HCT116 (cell line): ENCODE measurements around the gene TMEM60. TPM values are rescaled to one million over a fixed set of nuclear protein-coding genes. Genes with fewer than 3 reads are reported as not detected.

Source experiments
- ATAC-seq: fragments of 200-7000 bp; cut with Tn5 transposase; 2 replicates; pipeline ENCODE4 v1.9.1; 2020; ENCODE audit warnings: mild to moderate bottlenecking, moderate library complexity
- BruUV-seq: library from RNA; stranded (reverse); fragments of 400-500 nt; replicated peaks from 2 replicates; lab custom pipeline; 2021; lab: Mats Ljungman, UMichigan
- CTCF ChIA-PET: fragments of 300-600 bp; sonication (Branson Sonifier 250); formaldehyde crosslinking; loops from one replicate; lab custom pipeline; 2021; ENCODE audit warnings: antibody characterized with exemption; lab: Charles Lee
- POLR2A ChIA-PET: fragments of 300-600, 350-600 bp; sonication (Branson Sonifier 250); formaldehyde crosslinking; loops from one replicate; lab custom pipeline; 2021; ENCODE audit warnings: antibody characterized with exemption; lab: Charles Lee
- RAD21 ChIA-PET, 2 experiments: fragments of 300-600 bp; sonication (Branson Sonifier 250); formaldehyde crosslinking; loops; one replicate each; lab custom pipeline; 2023; ENCODE audit warnings: low total read pairs in 2 of 2; ENCODE audit not compliant: uncharacterized antibody in 2 of 2, unreplicated experiment in 2 of 2, low non-redundant PET in 1 of 2; lab: Charles Lee
- DNase-seq: peaks from one replicate; pipeline ENCODE4 v3.0.0-alpha.2; 2010; ENCODE audit warnings: low read depth, low spot score
- H2AFZ ChIP-seq: fragments of 200-600 bp; shearing (Covaris generic), sonication (generic); 2 replicates; pipeline ENCODE4 v1.6.1; 2017; ENCODE audit warnings: low read depth, mixed run types, mixed read lengths, antibody characterized with exemption, low read length; ENCODE audit not compliant: poor library complexity, severe bottlenecking
- H3K27ac ChIP-seq: 2 replicates; pipeline ENCODE4 v1.5.1; 2012; ENCODE audit warnings: low read depth, low read length
- H3K27me3 ChIP-seq: fragments of 200-600 bp; sonication (generic); 2 replicates; pipeline ENCODE4 v1.6.1; 2016; ENCODE audit warnings: mixed run types, low read length, mixed read lengths; ENCODE audit not compliant: insufficient read depth
- H3K36me3 ChIP-seq, 2 experiments: fragments of 200-500 bp in 1 of 2; fragments of 200-600 bp in 1 of 2; sonication (Bioruptor generic) in 1 of 2; sonication (generic) in 1 of 2; 2 replicates each; pipeline versions ENCODE4 v1.5.1 to v1.6.1; 2014 to 2016; ENCODE audit warnings: low read length in 2 of 2, inconsistent platforms in 1 of 2, mixed read lengths in 1 of 2, mixed run types in 1 of 2; ENCODE audit not compliant: insufficient read depth in 2 of 2, control insufficient read depth in 1 of 2
- H3K4me1 ChIP-seq, 2 experiments: fragments of 200-600 bp in 1 of 2; sonication (generic) in 1 of 2; 2 replicates each; pipeline versions ENCODE4 v1.5.1 to v1.6.1; 2012 to 2017; ENCODE audit warnings: low read length in 2 of 2, inconsistent platforms in 1 of 2, mild to moderate bottlenecking in 1 of 2, mixed read lengths in 1 of 2, mixed run types in 1 of 2, moderate library complexity in 1 of 2; ENCODE audit not compliant: insufficient read depth in 2 of 2, control insufficient read depth in 1 of 2
- H3K4me2 ChIP-seq: fragments of 200-600 bp; sonication (generic); 2 replicates; pipeline ENCODE4 v1.6.1; 2017; ENCODE audit warnings: mixed run types, low read length, mixed read lengths
- H3K4me3 ChIP-seq, 2 experiments: fragments of 200-600 bp in 1 of 2; sonication (generic) in 1 of 2; replicated peaks in 1 of 2; 2 replicates each; pipeline ENCODE4 v1.5.1; 2011 to 2016; ENCODE audit warnings: low read length in 2 of 2, control low read depth in 1 of 2, low read depth in 1 of 2, mild to moderate bottlenecking in 1 of 2, mixed read lengths in 1 of 2, mixed run types in 1 of 2
- H3K79me2 ChIP-seq: fragments of 200-600 bp; sonication (generic); 2 replicates; pipeline ENCODE4 v1.6.1; 2017; ENCODE audit warnings: mild to moderate bottlenecking, mixed run types, low read length, moderate library complexity, mixed read lengths; ENCODE audit not compliant: insufficient read depth
- H3K9ac ChIP-seq: fragments of 200-600 bp; sonication (generic); 2 replicates; pipeline ENCODE4 v1.6.1; 2016; ENCODE audit warnings: low read length, mixed read lengths
- H3K9me2 ChIP-seq: fragments of 200-600 bp; sonication (generic), shearing (Covaris generic); 2 replicates; pipeline ENCODE4 v1.6.1; 2017; ENCODE audit warnings: mixed run types, mild to moderate bottlenecking, moderate library complexity; ENCODE audit not compliant: insufficient read depth
- H3K9me3 ChIP-seq, 2 experiments: fragments of 200-500 bp in 1 of 2; fragments of 200-600 bp in 1 of 2; sonication (Bioruptor generic) in 1 of 2; sonication (generic) in 1 of 2; 2 replicates each; pipeline ENCODE4 v1.6.1; 2014 to 2017; ENCODE audit warnings: low read length in 2 of 2, mixed read lengths in 2 of 2, inconsistent platforms in 1 of 2, low read depth in 1 of 2, mild to moderate bottlenecking in 1 of 2, mixed run types in 1 of 2, moderate library complexity in 1 of 2; ENCODE audit not compliant: control insufficient read depth in 1 of 2, insufficient read depth in 1 of 2
- H4K20me1 ChIP-seq: fragments of 200-600 bp; sonication (generic), shearing (Covaris generic); 2 replicates; pipeline ENCODE4 v1.6.1; 2017; ENCODE audit warnings: mixed run types, mild to moderate bottlenecking, moderate library complexity; ENCODE audit not compliant: insufficient read depth
- EGR1 ChIP-seq: IDR thresholded peaks from 2 replicates; pipeline ENCODE4 v1.6.1; 2012; ENCODE audit warnings: low read depth
- JUND ChIP-seq: IDR thresholded peaks from 2 replicates; pipeline ENCODE4 v1.6.1; 2012
- MAX ChIP-seq: IDR thresholded peaks from 2 replicates; pipeline ENCODE4 v1.6.1; 2012
- REST ChIP-seq: IDR thresholded peaks from 2 replicates; pipeline ENCODE4 v1.6.1; 2012; ENCODE audit warnings: low read depth
- SIN3A ChIP-seq: IDR thresholded peaks from 2 replicates; pipeline ENCODE4 v1.6.1; 2012; ENCODE audit warnings: low read depth
- YY1 ChIP-seq: IDR thresholded peaks from 2 replicates; pipeline ENCODE4 v1.6.1; 2011; ENCODE audit warnings: low read length, low read depth, moderate library complexity, mild to moderate bottlenecking; ENCODE audit not compliant: insufficient replicate concordance; ENCODE audit errors: extremely low read depth
- intact Hi-C: fragments of 100-400 bp; cut with micrococcal nuclease; formaldehyde crosslinking; loops from 2 replicates; pipeline ENCODE4 v1.10.0; 2022
- total RNA-seq: library from RNA; stranded (reverse); gene quantifications from one replicate; pipeline ENCODE4 v1.2.1, GENCODE V29; 2021; ENCODE audit not compliant: unreplicated experiment

Gene TMEM60
- total RNA-seq, 1 experiment from 2014 or later: 10.3 TPM

GRCh38 chr7:77778535-77778934, 19.7 kb downstream of the TMEM60 start:
- no peaks in the 10 kb centered on the region for H3K27me3 ChIP-seq
- H3K79me2 ChIP-seq: no peaks in the 10 kb centered on the region
- CTCF ChIA-PET: no interaction called here
- no peak for TF ChIP-seq REST
- TF ChIP-seq YY1: no peak
- TF ChIP-seq, all 23 proteins: peak for 0
- no peak overlapping the region for H2AFZ ChIP-seq
- DNase-seq (no peak), ATAC-seq (no peak)
- no TSS peak for BruUV-seq
- no peaks in the 10 kb centered on the region for H3K9me3 ChIP-seq
- H4K20me1 ChIP-seq: no peaks in the 10 kb centered on the region
- H3K9me2 ChIP-seq: no peaks in the 10 kb centered on the region
- no peak overlapping the region for H3K4me2 ChIP-seq
- ChIA-PET POLR2A (no interaction called here), RAD21 (no interaction called here)
- H3K4me1 ChIP-seq: no peaks in the 10 kb centered on the region
- no peak overlapping the region for H3K27ac ChIP-seq
- H3K36me3 ChIP-seq: peaks cover 7 to 11% of the 10 kb centered on the region in 2 experiments; a peak in 2 of 4 replicates
- H3K9ac ChIP-seq: no peak overlapping the region
- H3K4me3 ChIP-seq: no peak overlapping the region
- intact Hi-C loops: no loop called here

- no peaks in the 10 kb centered on the region for H3K79me2 ChIP-seq
- ATAC-seq (no peak), DNase-seq (no peak)
- BruUV-seq: no TSS peak
- H3K27me3 ChIP-seq: no peaks in the 10 kb centered on the region
- no peak overlapping the region for H3K4me2 ChIP-seq
- no peak for TF ChIP-seq EGR1
- no peak for TF ChIP-seq MAX
- TF ChIP-seq SIN3A: no peak
- TF ChIP-seq JUND: no peak
- no peaks in the 10 kb centered on the region for H3K4me1 ChIP-seq
- H3K36me3 ChIP-seq: peaks cover 2 to 9% of the 10 kb centered on the region in 2 experiments; a peak in 3 of 4 replicates
- no peak overlapping the region for H3K27ac ChIP-seq
- intact Hi-C loops: no loop called here
- H3K9me2 ChIP-seq: no peaks in the 10 kb centered on the region
- H4K20me1 ChIP-seq: no peaks in the 10 kb centered on the region
- no peaks in the 10 kb centered on the region for H3K9me3 ChIP-seq
- no peak overlapping the region for H2AFZ ChIP-seq
- no peak overlapping the region for H3K4me3 ChIP-seq
- RAD21 ChIA-PET: no interaction called here
- H3K9ac ChIP-seq: no peak overlapping the region
- CTCF ChIA-PET: no interaction called here
- POLR2A ChIA-PET: no interaction called here
Observed at GRCh38 chr7:77771901-77772300, 26.3 kb downstream of the TMEM60 start.
